ENCODE data around the gene SLC66A2. TPM values are rescaled to one million over a fixed set of nuclear protein-coding genes. Genes with fewer than 3 reads are reported as not detected.

Gene SLC66A2
- total RNA-seq, 1 experiment from 2014 or later: 21.7 TPM

DNA sequence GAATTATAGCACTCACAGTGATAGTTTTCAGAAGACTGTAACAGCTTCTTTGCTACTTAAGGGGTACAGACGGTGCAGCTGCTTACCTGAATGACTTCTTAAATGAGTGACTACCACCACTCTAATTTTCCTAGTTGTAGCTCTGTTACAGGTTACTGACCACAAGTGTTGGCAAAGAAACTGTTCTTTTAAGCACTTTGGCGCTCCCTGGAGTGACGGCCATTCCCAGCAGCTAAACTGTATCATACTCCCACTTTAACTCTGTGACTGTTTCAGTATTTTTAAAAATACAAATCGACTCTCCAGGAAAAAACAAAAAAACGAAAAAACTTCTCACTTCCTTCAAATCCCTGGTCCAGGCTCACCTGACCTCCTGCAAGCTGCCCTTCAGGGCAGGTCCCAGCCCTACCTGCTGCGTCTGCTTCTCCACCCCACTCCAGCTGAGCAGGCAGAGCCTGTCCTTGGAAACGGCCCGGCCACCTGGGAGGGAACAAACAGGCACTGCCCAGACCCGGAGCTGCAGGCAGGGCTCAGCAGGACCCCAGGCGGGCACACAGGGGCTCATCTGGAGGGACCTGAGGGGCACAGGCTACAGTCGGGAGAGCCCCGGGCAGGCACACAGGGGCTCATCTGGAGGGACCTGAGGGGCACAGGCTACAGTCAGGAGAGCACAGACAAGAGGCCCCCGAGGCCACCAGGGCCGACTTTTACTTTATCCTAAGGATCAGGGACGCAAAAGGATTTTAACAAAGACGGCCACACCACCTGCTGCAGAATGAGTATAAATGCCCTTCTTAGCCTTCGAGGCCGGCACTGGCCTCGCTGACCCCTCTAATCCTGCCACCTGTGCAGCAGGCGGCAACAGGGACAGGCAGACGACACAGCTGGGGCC, 24.5 kb downstream of the SLC66A2 start:
- Mint-ChIP-seq H3K36me3 (ENCODE audit: insufficient read depth, unreplicated experiment) (peaks cover 32% of the 10 kb centered on the region), H3K27ac (ENCODE audit: low read depth, unreplicated experiment) (no peak overlapping the region), H3K9me3 (ENCODE audit: unreplicated experiment) (peaks cover 9% of the 10 kb centered on the region), H3K4me1 (ENCODE audit: insufficient read depth, unreplicated experiment) (no peaks in the 10 kb centered on the region), H3K4me3 (ENCODE audit: unreplicated experiment) (no peak overlapping the region), H3K27me3 (ENCODE audit: insufficient read depth, unreplicated experiment) (no peaks in the 10 kb centered on the region)
- BruUV-seq (replicated peaks): no TSS peak
- TF ChIP-seq, protein P1, sequence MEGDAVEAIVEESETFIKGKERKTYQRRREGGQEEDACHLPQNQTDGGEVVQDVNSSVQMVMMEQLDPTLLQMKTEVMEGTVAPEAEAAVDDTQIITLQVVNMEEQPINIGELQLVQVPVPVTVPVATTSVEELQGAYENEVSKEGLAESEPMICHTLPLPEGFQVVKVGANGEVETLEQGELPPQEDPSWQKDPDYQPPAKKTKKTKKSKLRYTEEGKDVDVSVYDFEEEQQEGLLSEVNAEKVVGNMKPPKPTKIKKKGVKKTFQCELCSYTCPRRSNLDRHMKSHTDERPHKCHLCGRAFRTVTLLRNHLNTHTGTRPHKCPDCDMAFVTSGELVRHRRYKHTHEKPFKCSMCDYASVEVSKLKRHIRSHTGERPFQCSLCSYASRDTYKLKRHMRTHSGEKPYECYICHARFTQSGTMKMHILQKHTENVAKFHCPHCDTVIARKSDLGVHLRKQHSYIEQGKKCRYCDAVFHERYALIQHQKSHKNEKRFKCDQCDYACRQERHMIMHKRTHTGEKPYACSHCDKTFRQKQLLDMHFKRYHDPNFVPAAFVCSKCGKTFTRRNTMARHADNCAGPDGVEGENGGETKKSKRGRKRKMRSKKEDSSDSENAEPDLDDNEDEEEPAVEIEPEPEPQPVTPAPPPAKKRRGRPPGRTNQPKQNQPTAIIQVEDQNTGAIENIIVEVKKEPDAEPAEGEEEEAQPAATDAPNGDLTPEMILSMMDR (IDR thresholded peaks at IDR 0.05; ENCODE audit: unreplicated experiment): no peak
- ChIA-PET CTCF (no interaction called here), POLR2A (no interaction called here)
- no peak for DNase-seq (ENCODE audit: unreplicated experiment)
- intact Hi-C loops (cut with micrococcal nuclease): no loop called here

DNA sequence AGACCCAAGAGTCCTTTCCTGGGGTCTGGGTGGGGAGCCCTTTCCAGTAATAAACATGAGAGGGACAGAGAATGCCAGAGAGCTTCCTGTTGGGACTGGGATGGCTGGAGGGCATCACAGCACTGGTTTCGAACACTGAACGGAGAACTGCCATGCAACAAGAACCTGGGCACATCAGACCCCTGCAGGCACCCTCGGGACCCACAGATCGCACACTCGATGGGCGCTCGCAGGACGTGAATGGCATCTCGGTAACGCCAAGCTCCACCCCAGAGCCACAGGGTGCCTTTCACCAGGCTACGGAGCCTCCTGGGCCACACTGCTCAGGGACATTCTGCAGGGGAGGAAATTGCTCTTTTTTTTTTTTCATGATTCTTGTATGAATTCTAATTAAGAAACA, 25.1 kb downstream of the SLC66A2 start:
- ChIA-PET CTCF (no interaction called here), POLR2A (no interaction called here)
- Mint-ChIP-seq H3K4me3 (ENCODE audit: unreplicated experiment) (no peak overlapping the region), H3K27me3 (ENCODE audit: insufficient read depth, unreplicated experiment) (no peaks in the 10 kb centered on the region), H3K36me3 (ENCODE audit: insufficient read depth, unreplicated experiment) (peaks cover 37% of the 10 kb centered on the region), H3K9me3 (ENCODE audit: unreplicated experiment) (peaks cover 7% of the 10 kb centered on the region), H3K4me1 (ENCODE audit: insufficient read depth, unreplicated experiment) (no peaks in the 10 kb centered on the region), H3K27ac (ENCODE audit: low read depth, unreplicated experiment) (no peak overlapping the region)
- intact Hi-C loops (cut with micrococcal nuclease): no loop called here
- no peak for DNase-seq (ENCODE audit: unreplicated experiment)
- no TSS peak for BruUV-seq (replicated peaks)
- TF ChIP-seq, protein P1 (IDR thresholded peaks at IDR 0.05; ENCODE audit: unreplicated experiment): no peak

DNA sequence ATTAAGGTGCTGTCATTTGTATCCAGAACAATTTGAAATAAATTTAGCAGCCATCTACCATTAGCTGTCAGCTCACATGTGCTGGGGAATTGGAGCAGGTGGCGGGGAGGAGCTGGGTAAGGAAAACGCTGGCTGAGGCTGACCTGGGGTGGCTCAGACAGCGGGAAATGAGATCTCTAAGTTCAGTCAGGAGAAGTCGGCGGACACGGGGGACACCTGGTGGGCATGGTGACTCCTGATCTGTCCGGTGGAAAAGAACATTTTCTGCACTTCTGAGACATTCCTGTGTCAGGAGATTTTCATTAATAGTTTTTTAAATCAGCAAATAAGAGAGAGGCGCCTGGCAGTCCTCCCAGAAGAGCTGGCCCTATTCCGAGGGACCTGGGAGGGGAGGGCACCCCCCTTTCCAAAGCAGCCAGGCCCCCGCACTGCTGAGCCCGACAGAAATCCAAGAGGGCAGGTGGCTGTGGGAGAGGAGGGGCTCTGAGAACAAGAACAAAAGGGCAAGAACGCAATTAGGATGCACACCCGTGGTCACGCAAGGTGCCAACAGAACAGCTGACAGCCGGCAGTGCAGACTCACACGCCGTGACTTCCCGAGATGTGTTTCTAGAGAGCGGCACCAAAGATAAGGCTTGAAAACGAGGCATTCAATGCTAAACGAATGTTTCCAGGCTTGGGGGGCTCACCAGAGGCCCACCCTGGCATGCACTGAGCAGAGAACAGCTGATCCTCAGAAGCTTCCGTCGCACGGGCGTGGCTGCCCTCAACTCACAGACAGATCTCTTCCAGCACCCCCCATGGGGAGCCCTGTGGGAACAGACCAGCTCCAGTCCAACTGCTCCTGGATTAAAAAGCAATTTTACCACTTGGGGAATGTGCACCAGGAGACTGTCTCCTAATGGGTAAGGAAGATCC, 26.4 kb downstream of the SLC66A2 start:
- CTCF ChIA-PET: no interaction called here
- TF ChIP-seq, protein P1 (IDR thresholded peaks at IDR 0.05; ENCODE audit: unreplicated experiment): no peak
- POLR2A ChIA-PET: no interaction called here
- no peaks in the 10 kb centered on the region for H3K4me1 Mint-ChIP-seq (ENCODE audit: insufficient read depth, unreplicated experiment)
- H3K27me3 Mint-ChIP-seq (ENCODE audit: insufficient read depth, unreplicated experiment): no peaks in the 10 kb centered on the region
- DNase-seq (ENCODE audit: unreplicated experiment): no peak
- peaks cover 7% of the 10 kb centered on the region for H3K9me3 Mint-ChIP-seq (ENCODE audit: unreplicated experiment)
- H3K4me3 Mint-ChIP-seq (ENCODE audit: unreplicated experiment): no peak overlapping the region
- intact Hi-C loops (cut with micrococcal nuclease): no loop called here
- peaks cover 37% of the 10 kb centered on the region for H3K36me3 Mint-ChIP-seq (ENCODE audit: insufficient read depth, unreplicated experiment)
- H3K27ac Mint-ChIP-seq (ENCODE audit: low read depth, unreplicated experiment): no peak overlapping the region
- no TSS peak for BruUV-seq (replicated peaks)

DNA sequence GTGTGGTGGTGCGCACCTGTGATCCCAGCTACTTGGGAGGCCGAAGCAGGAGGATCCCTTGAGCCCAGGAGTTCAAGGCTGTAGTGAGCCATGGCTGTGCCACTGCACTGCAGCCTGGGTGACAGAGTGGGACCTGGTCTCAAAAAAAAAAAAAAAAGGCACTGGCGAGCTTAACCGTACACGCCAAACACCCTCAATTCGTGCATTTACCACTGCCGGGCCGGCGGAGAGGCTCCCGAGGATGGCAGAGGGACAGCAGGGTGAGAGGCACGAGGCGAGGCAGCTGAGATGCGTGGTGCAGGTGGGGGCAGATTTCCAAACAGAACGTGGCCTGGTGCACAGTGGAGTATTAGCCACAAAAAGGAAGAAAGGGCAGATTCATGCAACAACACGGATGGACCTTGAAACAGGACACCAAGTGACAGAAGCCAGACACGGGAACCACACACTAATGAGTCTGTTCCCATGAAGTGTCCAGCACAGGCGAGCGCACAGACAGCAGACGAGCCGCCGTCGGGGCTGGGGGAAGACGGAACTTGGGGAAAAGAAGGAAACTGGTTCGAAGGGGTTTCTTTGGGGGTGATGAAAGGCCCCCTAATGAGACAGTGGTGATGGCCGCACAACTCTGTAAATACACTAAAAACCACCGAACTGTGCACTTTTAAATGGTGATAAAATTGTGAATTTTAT, 27.4 kb downstream of the SLC66A2 start:
- Mint-ChIP-seq H3K9me3 (ENCODE audit: unreplicated experiment) (peaks cover 5% of the 10 kb centered on the region), H3K4me3 (ENCODE audit: unreplicated experiment) (no peak overlapping the region), H3K4me1 (ENCODE audit: insufficient read depth, unreplicated experiment) (no peaks in the 10 kb centered on the region), H3K27me3 (ENCODE audit: insufficient read depth, unreplicated experiment) (no peaks in the 10 kb centered on the region), H3K36me3 (ENCODE audit: insufficient read depth, unreplicated experiment) (peaks cover 33% of the 10 kb centered on the region), H3K27ac (ENCODE audit: low read depth, unreplicated experiment) (no peak overlapping the region)
- TF ChIP-seq, protein P1 (IDR thresholded peaks at IDR 0.05; ENCODE audit: unreplicated experiment): no peak
- ChIA-PET CTCF (no interaction called here), POLR2A (no interaction called here)
- BruUV-seq (replicated peaks): no TSS peak
- no peak for DNase-seq (ENCODE audit: unreplicated experiment)
- intact Hi-C loops (cut with micrococcal nuclease): no loop called here
